DOHH2 (cell line): Measurements from ENCODE around the gene BRSK2.

Experiments
- H3F3A ChIP-seq: fragments of 200-600 bp; sonication (generic), shearing (Covaris generic); 2 replicates; pipeline ENCODE4 v1.6.0; 2016; ENCODE audit warnings: antibody characterized with exemption, mild to moderate bottlenecking; ENCODE audit not compliant: control insufficient read depth, insufficient read depth
- H3K27ac ChIP-seq: fragments of 200-600 bp; sonication (generic); 2 replicates; pipeline ENCODE4 v1.5.1; 2014; ENCODE audit warnings: low read depth, mild to moderate bottlenecking, low read length, moderate library complexity
- H3K27me3 ChIP-seq: fragments of 200-600 bp; sonication (generic); 2 replicates; pipeline ENCODE4 v1.6.1; 2014; ENCODE audit warnings: mild to moderate bottlenecking, low read length, mixed read lengths; ENCODE audit not compliant: control insufficient read depth
- H3K36me3 ChIP-seq: fragments of 200-600 bp; sonication (generic); 2 replicates; pipeline ENCODE4 v1.6.1; 2014; ENCODE audit warnings: mild to moderate bottlenecking, low read length, moderate library complexity, mixed read lengths; ENCODE audit not compliant: control insufficient read depth
- H3K4me1 ChIP-seq: fragments of 200-600 bp; sonication (generic); 2 replicates; pipeline ENCODE4 v1.6.1; 2014; ENCODE audit warnings: mild to moderate bottlenecking, low read length, mixed read lengths; ENCODE audit not compliant: control insufficient read depth
- H3K4me2 ChIP-seq: fragments of 200-600 bp; sonication (generic); 2 replicates; pipeline ENCODE4 v1.6.0; 2014; ENCODE audit warnings: mild to moderate bottlenecking, low read length, moderate library complexity
- H3K4me3 ChIP-seq: fragments of 200-600 bp; sonication (generic); 2 replicates; pipeline ENCODE4 v1.5.1; 2014; ENCODE audit warnings: mild to moderate bottlenecking, low read length, mixed read lengths
- H3K79me2 ChIP-seq: fragments of 200-600 bp; sonication (generic); 2 replicates; pipeline ENCODE4 v1.6.1; 2014; ENCODE audit warnings: mild to moderate bottlenecking, low read length, mixed read lengths; ENCODE audit not compliant: control insufficient read depth
- H3K9me2 ChIP-seq: fragments of 200-600 bp; sonication (generic); replicated peaks from 2 replicates; pipeline ENCODE4 v1.6.1; 2014; ENCODE audit warnings: mild to moderate bottlenecking, low read length, mixed read lengths; ENCODE audit not compliant: control insufficient read depth
- H3K9me3 ChIP-seq: fragments of 200-600 bp; sonication (generic); 2 replicates; pipeline ENCODE4 v1.6.1; 2014; ENCODE audit warnings: antibody characterized with exemption, low read length, mixed read lengths; ENCODE audit not compliant: control insufficient read depth, insufficient read depth
- H4K20me1 ChIP-seq: fragments of 200-600 bp; sonication (generic); 2 replicates; pipeline ENCODE4 v1.6.0; 2014; ENCODE audit warnings: low read depth, mild to moderate bottlenecking, antibody characterized with exemption, low read length, moderate library complexity; ENCODE audit not compliant: control insufficient read depth, insufficient read depth
- EZH2phosphoT487 ChIP-seq: fragments of 200-600 bp; sonication (generic); IDR thresholded peaks from 2 replicates; pipeline ENCODE4 v1.6.1; 2017; ENCODE audit warnings: borderline replicate concordance, mild to moderate bottlenecking, antibody characterized with exemption, low read length, moderate library complexity, mixed read lengths
- TF ChIP-seq, protein P1 (sequence below): fragments of 200-600 bp; sonication (generic); IDR thresholded peaks from one replicate; pipeline ENCODE4 v1.5.1; 2014; ENCODE audit warnings: antibody characterized with exemption, mild to moderate bottlenecking, low read depth, low read length; ENCODE audit not compliant: poor library complexity, severe bottlenecking

BRSK2 gene

DNA sequence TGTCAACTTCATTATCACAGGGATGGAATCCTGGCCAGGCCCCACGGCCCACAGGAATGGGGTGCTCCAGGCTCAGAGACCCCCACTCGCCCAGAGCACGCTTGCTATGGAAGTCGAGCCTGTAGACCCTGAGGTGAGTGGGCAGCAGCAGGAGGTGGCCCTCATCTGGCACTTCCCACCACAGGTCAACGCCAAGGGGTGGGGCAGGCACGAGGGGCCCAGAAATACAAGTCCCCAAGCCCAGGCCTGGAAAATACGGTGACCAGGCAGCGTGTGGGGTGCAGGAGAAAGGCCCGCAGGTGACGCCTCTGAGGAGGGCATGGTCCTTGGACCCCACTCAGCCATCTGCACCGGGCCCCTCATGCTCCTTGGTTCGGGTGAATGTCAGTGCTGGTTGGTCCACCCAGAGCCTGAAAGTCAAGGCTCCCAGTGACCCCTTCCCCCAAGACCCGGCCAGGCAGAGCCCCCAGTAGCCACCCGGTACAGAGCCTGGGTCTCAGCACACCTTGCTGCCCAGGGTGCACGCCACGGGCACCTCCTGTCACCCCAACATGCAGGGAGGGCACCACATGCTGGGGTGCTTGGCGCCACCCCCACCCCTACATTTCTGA, 94.4 kb downstream of the BRSK2 start:
- no peaks in the 10 kb centered on the region for H3K27me3 ChIP-seq
- no peak overlapping the region for H3K4me2 ChIP-seq
- no peaks in the 10 kb centered on the region for H3K9me3 ChIP-seq
- no peaks in the 10 kb centered on the region for H3K36me3 ChIP-seq
- no peaks in the 10 kb centered on the region for H3K4me1 ChIP-seq
- no peak overlapping the region for H3K27ac ChIP-seq
- no peak for TF ChIP-seq EZH2phosphoT487
- TF ChIP-seq, protein P1, sequence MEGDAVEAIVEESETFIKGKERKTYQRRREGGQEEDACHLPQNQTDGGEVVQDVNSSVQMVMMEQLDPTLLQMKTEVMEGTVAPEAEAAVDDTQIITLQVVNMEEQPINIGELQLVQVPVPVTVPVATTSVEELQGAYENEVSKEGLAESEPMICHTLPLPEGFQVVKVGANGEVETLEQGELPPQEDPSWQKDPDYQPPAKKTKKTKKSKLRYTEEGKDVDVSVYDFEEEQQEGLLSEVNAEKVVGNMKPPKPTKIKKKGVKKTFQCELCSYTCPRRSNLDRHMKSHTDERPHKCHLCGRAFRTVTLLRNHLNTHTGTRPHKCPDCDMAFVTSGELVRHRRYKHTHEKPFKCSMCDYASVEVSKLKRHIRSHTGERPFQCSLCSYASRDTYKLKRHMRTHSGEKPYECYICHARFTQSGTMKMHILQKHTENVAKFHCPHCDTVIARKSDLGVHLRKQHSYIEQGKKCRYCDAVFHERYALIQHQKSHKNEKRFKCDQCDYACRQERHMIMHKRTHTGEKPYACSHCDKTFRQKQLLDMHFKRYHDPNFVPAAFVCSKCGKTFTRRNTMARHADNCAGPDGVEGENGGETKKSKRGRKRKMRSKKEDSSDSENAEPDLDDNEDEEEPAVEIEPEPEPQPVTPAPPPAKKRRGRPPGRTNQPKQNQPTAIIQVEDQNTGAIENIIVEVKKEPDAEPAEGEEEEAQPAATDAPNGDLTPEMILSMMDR: no peak
- peaks cover 7% of the 10 kb centered on the region; the same call in 1 of the 2 replicates for H4K20me1 ChIP-seq
- H3F3A ChIP-seq: no peaks in the 10 kb centered on the region
- peaks cover 4% of the 10 kb centered on the region; the same call in 1 of the 2 replicates for H3K79me2 ChIP-seq
- no peak overlapping the region for H3K4me3 ChIP-seq
- no peaks in the 10 kb centered on the region for H3K9me2 ChIP-seq

DNA sequence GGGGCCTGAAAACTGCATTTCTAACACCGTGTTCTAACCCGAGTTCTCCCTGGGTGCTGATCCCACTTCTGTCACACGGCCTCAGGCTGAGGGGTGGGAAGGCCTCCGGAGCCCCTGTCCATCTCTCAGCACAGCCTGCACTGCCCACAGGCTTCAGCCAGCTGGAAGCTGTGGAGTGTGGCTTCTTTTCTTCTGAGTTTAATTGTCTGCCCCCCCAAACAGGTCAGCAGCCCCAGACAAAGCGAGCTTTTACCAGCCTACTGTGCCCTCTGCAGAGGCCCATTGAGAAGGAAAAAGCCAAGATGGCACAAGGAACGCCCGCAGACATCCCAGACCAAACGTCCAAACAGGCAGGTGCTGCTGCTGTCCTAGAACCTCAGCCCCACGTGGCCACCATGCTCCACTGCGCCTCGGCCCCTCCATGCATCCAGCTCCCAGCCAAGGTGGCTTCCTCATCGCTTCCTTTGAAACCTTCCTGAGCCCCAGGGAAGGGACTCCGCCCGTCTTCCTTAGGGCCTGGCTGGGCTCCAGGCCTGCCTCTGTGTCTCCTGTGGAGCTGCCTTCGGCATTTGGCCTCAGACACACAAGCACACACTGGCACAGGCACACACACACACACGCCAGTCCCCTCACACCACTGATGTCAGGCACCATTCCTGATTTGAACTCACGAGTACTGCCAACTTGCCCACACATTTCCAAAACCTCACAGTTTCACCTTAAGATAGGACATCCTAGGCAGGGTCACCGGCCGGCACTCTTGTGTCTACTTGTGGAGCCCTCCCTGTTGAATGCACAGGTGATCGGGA, 95.2 kb downstream of the BRSK2 start:
- H3K4me2 ChIP-seq: no peak overlapping the region
- H3K27me3 ChIP-seq: no peaks in the 10 kb centered on the region
- peaks cover 7% of the 10 kb centered on the region; the same call in 1 of the 2 replicates for H4K20me1 ChIP-seq
- H3K79me2 ChIP-seq: peaks cover 6% of the 10 kb centered on the region; the same call in 1 of the 2 replicates
- no peak overlapping the region for H3K4me3 ChIP-seq
- H3K9me2 ChIP-seq: no peaks in the 10 kb centered on the region
- TF ChIP-seq, protein P1: no peak
- TF ChIP-seq EZH2phosphoT487: no peak
- H3K27ac ChIP-seq: no peak overlapping the region
- no peaks in the 10 kb centered on the region for H3F3A ChIP-seq
- H3K36me3 ChIP-seq: no peaks in the 10 kb centered on the region
- H3K4me1 ChIP-seq: no peaks in the 10 kb centered on the region
- H3K9me3 ChIP-seq: no peaks in the 10 kb centered on the region

DNA sequence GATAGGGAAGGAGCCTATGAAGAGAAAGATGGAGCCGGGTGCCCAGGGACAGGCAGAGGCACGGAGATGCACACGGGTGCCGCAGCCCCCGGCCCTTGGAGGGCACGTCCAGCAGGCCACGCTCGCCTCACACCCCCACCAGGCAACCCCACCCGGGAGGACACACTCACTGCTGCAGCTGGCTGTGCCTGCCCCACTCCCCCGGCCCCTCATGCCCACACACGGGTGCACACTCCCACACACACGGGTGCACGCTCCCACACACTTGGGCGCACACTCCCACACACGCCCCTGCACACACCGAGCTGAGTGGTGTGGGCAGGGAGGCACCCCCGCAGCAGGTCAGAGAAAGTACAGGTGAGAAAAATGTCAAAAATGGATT, 95.8 kb downstream of the BRSK2 start:
- H3K4me1 ChIP-seq: no peaks in the 10 kb centered on the region
- H3K9me3 ChIP-seq: no peaks in the 10 kb centered on the region
- no peaks in the 10 kb centered on the region for H3K36me3 ChIP-seq
- H3K4me3 ChIP-seq: no peak overlapping the region
- H3K27ac ChIP-seq: no peak overlapping the region
- peaks cover 9% of the 10 kb centered on the region for H3K79me2 ChIP-seq
- H3K4me2 ChIP-seq: no peak overlapping the region
- no peaks in the 10 kb centered on the region for H3K9me2 ChIP-seq
- H3K27me3 ChIP-seq: no peaks in the 10 kb centered on the region
- peaks cover 7% of the 10 kb centered on the region; the same call in 1 of the 2 replicates for H4K20me1 ChIP-seq
- no peaks in the 10 kb centered on the region for H3F3A ChIP-seq
- TF ChIP-seq EZH2phosphoT487: no peak
- TF ChIP-seq, protein P1: no peak
